ENCODE data around the gene REPS1. TPM values are rescaled to one million over a fixed set of nuclear protein-coding genes. Genes with fewer than 3 reads are reported as not detected.
A peak's percentile ranks its signal among the peaks of the same experiment; 100 is the strongest.

Gene REPS1
- total and polyA plus RNA-seq, 2 of the 13 experiments (the other 11 are each of a cell fraction or from before 2014, with no cell fraction given) = 36.4 to 38.3 TPM

DNA sequence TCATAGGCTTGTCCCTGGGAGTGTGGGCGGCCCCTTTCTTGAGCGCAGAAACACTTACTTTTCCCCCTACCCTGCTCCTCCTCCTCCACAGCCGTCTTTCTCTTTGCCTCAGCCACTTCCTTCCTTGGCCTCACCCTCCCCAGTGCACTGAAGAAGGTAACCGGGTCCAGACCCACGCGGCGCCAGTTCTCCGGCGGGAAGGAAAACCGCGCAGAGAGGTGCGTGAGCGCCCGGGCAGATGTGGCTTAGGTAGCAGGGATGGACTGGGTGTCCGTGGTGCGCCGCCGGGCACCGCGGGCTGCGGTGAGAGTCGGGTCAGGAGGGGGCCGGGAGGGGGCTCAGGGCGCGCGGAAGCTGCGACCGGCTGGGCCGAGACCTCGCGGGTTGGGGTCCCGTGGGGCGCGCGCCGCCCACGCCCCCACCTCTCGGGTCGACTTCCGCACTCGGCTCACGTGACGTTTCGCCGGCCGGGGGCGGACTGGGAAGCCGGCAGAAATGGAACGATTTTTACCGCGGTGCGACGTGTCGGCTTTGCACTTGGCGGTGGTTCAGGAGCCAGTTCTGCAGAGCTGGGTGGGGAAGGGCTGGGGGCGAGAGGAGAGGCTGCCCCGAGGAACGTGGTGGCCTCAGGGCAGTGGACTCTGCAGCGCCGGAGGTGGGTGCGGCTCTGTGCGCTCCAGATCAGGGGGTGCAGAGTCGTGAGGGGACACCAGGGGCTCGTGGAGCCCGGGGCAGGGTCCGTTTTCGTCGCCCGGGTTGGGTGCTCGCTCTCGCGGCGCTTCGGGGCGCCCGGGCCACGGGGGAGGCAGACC, 40.8 kb upstream of the REPS1 start, which contains the start of gene ABRACL (continued):
- TF ChIP-seq, protein P1, sequence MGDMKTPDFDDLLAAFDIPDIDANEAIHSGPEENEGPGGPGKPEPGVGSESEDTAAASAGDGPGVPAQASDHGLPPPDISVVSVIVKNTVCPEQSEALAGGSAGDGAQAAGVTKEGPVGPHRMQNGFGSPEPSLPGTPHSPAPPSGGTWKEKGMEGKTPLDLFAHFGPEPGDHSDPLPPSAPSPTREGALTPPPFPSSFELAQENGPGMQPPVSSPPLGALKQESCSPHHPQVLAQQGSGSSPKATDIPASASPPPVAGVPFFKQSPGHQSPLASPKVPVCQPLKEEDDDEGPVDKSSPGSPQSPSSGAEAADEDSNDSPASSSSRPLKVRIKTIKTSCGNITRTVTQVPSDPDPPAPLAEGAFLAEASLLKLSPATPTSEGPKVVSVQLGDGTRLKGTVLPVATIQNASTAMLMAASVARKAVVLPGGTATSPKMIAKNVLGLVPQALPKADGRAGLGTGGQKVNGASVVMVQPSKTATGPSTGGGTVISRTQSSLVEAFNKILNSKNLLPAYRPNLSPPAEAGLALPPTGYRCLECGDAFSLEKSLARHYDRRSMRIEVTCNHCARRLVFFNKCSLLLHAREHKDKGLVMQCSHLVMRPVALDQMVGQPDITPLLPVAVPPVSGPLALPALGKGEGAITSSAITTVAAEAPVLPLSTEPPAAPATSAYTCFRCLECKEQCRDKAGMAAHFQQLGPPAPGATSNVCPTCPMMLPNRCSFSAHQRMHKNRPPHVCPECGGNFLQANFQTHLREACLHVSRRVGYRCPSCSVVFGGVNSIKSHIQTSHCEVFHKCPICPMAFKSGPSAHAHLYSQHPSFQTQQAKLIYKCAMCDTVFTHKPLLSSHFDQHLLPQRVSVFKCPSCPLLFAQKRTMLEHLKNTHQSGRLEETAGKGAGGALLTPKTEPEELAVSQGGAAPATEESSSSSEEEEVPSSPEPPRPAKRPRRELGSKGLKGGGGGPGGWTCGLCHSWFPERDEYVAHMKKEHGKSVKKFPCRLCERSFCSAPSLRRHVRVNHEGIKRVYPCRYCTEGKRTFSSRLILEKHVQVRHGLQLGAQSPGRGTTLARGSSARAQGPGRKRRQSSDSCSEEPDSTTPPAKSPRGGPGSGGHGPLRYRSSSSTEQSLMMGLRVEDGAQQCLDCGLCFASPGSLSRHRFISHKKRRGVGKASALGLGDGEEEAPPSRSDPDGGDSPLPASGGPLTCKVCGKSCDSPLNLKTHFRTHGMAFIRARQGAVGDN (CRISPR knock-in tag; IDR thresholded peaks at IDR 0.05) = peak; percentile 78
- TF ChIP-seq ZNF207 (IDR thresholded peaks at IDR 0.05; ENCODE audit: borderline replicate concordance) (no peak), TMF1 (CRISPR knock-in tag; IDR thresholded peaks at IDR 0.05; ENCODE audit: low read depth) (no peak), AKAP8 (CRISPR knock-in tag; IDR thresholded peaks at IDR 0.05) (no peak), JUN (CRISPR knock-in tag; IDR thresholded peaks at IDR 0.05) (no peak), SOX6 (IDR thresholded peaks at IDR 0.05) (no peak), SOX6 (CRISPR knock-in tag; IDR thresholded peaks at IDR 0.05) (0 out of 2 replicates have a peak, but pooled peaks have one; percentile 15), ZNF44 (CRISPR knock-in tag; IDR thresholded peaks at IDR 0.05) (no peak), CEBPG (CRISPR knock-in tag; IDR thresholded peaks at IDR 0.05) (no peak), MAFK (conservative IDR thresholded peaks at IDR 0.05 in 1 of 2, IDR thresholded peaks at IDR 0.05 in 1 of 2; ENCODE audit: low read length in 2 of 2) (no peak), ZNF792 (CRISPR knock-in tag; IDR thresholded peaks at IDR 0.05) (no peak), SMYD3 (CRISPR knock-in tag; IDR thresholded peaks at IDR 0.05) (no peak)
- TF ChIP-seq, protein P2, sequence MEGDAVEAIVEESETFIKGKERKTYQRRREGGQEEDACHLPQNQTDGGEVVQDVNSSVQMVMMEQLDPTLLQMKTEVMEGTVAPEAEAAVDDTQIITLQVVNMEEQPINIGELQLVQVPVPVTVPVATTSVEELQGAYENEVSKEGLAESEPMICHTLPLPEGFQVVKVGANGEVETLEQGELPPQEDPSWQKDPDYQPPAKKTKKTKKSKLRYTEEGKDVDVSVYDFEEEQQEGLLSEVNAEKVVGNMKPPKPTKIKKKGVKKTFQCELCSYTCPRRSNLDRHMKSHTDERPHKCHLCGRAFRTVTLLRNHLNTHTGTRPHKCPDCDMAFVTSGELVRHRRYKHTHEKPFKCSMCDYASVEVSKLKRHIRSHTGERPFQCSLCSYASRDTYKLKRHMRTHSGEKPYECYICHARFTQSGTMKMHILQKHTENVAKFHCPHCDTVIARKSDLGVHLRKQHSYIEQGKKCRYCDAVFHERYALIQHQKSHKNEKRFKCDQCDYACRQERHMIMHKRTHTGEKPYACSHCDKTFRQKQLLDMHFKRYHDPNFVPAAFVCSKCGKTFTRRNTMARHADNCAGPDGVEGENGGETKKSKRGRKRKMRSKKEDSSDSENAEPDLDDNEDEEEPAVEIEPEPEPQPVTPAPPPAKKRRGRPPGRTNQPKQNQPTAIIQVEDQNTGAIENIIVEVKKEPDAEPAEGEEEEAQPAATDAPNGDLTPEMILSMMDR (CRISPR knock-in tag; IDR thresholded peaks at IDR 0.05) = no peak
- TF ChIP-seq, protein P3, sequence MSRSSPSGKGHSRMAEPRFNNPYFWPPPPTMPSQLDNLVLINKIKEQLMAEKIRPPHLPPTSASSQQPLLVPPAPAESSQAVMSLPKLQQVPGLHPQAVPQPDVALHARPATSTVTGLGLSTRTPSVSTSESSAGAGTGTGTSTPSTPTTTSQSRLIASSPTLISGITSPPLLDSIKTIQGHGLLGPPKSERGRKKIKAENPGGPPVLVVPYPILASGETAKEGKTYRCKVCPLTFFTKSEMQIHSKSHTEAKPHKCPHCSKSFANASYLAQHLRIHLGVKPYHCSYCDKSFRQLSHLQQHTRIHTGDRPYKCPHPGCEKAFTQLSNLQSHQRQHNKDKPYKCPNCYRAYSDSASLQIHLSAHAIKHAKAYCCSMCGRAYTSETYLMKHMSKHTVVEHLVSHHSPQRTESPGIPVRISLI (CRISPR knock-in tag; IDR thresholded peaks at IDR 0.05; ENCODE audit: borderline replicate concordance) = 0 out of 2 replicates have a peak, but pooled peaks have one; percentile 16
- TF ChIP-seq, protein P4, sequence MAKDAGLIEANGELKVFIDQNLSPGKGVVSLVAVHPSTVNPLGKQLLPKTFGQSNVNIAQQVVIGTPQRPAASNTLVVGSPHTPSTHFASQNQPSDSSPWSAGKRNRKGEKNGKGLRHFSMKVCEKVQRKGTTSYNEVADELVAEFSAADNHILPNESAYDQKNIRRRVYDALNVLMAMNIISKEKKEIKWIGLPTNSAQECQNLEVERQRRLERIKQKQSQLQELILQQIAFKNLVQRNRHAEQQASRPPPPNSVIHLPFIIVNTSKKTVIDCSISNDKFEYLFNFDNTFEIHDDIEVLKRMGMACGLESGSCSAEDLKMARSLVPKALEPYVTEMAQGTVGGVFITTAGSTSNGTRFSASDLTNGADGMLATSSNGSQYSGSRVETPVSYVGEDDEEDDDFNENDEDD (CRISPR knock-in tag; IDR thresholded peaks at IDR 0.05; ENCODE audit: borderline replicate concordance) = no peak
- TF ChIP-seq, protein P5, sequence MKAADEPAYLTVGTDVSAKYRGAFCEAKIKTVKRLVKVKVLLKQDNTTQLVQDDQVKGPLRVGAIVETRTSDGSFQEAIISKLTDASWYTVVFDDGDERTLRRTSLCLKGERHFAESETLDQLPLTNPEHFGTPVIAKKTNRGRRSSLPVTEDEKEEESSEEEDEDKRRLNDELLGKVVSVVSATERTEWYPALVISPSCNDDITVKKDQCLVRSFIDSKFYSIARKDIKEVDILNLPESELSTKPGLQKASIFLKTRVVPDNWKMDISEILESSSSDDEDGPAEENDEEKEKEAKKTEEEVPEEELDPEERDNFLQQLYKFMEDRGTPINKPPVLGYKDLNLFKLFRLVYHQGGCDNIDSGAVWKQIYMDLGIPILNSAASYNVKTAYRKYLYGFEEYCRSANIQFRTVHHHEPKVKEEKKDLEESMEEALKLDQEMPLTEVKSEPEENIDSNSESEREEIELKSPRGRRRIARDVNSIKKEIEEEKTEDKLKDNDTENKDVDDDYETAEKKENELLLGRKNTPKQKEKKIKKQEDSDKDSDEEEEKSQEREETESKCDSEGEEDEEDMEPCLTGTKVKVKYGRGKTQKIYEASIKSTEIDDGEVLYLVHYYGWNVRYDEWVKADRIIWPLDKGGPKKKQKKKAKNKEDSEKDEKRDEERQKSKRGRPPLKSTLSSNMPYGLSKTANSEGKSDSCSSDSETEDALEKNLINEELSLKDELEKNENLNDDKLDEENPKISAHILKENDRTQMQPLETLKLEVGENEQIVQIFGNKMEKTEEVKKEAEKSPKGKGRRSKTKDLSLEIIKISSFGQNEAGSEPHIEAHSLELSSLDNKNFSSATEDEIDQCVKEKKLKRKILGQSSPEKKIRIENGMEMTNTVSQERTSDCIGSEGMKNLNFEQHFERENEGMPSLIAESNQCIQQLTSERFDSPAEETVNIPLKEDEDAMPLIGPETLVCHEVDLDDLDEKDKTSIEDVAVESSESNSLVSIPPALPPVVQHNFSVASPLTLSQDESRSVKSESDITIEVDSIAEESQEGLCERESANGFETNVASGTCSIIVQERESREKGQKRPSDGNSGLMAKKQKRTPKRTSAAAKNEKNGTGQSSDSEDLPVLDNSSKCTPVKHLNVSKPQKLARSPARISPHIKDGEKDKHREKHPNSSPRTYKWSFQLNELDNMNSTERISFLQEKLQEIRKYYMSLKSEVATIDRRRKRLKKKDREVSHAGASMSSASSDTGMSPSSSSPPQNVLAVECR (CRISPR knock-in tag; IDR thresholded peaks at IDR 0.05; ENCODE audit: borderline replicate concordance) = peak; percentile 64
